Loucy (cell line): ENCODE results near the gene WDR12.

Experiments used
- H2AFZ ChIP-seq: fragments of 200-600 bp; sonication (generic); 2 replicates; pipeline ENCODE4 v1.6.0; 2016; ENCODE audit warnings: antibody characterized with exemption, mild to moderate bottlenecking, low read length, moderate library complexity
- H3F3A ChIP-seq: fragments of 200-600 bp; 2 replicates; pipeline ENCODE4 v1.6.0; 2016; ENCODE audit warnings: antibody characterized with exemption, low read depth, mild to moderate bottlenecking
- H3K27me3 ChIP-seq: fragments of 200-600 bp; sonication (generic); 2 replicates; pipeline ENCODE4 v1.6.1; 2014; ENCODE audit warnings: low read length, mild to moderate bottlenecking; ENCODE audit not compliant: insufficient read depth, poor library complexity, severe bottlenecking
- H3K36me3 ChIP-seq: fragments of 200-600 bp; sonication (generic); 2 replicates; pipeline ENCODE4 v1.6.1; 2016; ENCODE audit warnings: low read length; ENCODE audit not compliant: insufficient read depth
- H3K4me1 ChIP-seq: fragments of 200-600 bp; sonication (generic); 2 replicates; pipeline ENCODE4 v1.5.1; 2014; ENCODE audit warnings: low read length, mild to moderate bottlenecking; ENCODE audit not compliant: insufficient read depth, poor library complexity, severe bottlenecking
- H3K4me2 ChIP-seq: fragments of 200-600 bp; sonication (generic); 2 replicates; pipeline ENCODE4 v1.6.0; 2014; ENCODE audit warnings: antibody characterized with exemption, low read length, low read depth, mild to moderate bottlenecking; ENCODE audit not compliant: poor library complexity, severe bottlenecking
- H3K4me3 ChIP-seq: fragments of 200-600 bp; sonication (generic); 2 replicates; pipeline ENCODE4 v1.5.1; 2014; ENCODE audit warnings: low read length, mild to moderate bottlenecking, mixed read lengths; ENCODE audit not compliant: poor library complexity, severe bottlenecking
- H3K79me2 ChIP-seq: fragments of 200-600 bp; sonication (generic); 2 replicates; pipeline ENCODE4 v1.6.1; 2014; ENCODE audit warnings: low read length; ENCODE audit not compliant: insufficient read depth
- H3K9ac ChIP-seq: fragments of 200-600 bp; sonication (generic); 2 replicates; pipeline ENCODE4 v1.6.0; 2014; ENCODE audit warnings: mild to moderate bottlenecking, low read depth, low read length, moderate library complexity; ENCODE audit not compliant: poor library complexity, severe bottlenecking
- H3K9me2 ChIP-seq: fragments of 200-600 bp; sonication (generic); replicated peaks from 2 replicates; pipeline ENCODE4 v1.6.1; 2016; ENCODE audit warnings: low read depth, low read length, mixed read lengths
- H3K9me3 ChIP-seq: fragments of 200-600 bp; sonication (generic); 2 replicates; pipeline ENCODE4 v1.6.1; 2014; ENCODE audit warnings: mild to moderate bottlenecking, antibody characterized with exemption, low read length, low read depth; ENCODE audit not compliant: insufficient read depth
- H4K20me1 ChIP-seq: fragments of 200-600 bp; sonication (generic); 2 replicates; pipeline ENCODE4 v1.6.0; 2014; ENCODE audit warnings: antibody characterized with exemption, low read length, mild to moderate bottlenecking; ENCODE audit not compliant: insufficient read depth, poor library complexity, severe bottlenecking
- CTCF ChIP-seq: fragments of 200-600 bp; sonication (generic); conservative IDR thresholded peaks from 2 replicates; pipeline ENCODE4 v1.5.1; 2014; ENCODE audit warnings: mild to moderate bottlenecking, antibody characterized with exemption, low read length
- EZH2phosphoT487 ChIP-seq: fragments of 200-600 bp; IDR thresholded peaks from 2 replicates; pipeline ENCODE4 v1.6.1; 2018; ENCODE audit warnings: antibody characterized with exemption, mild to moderate bottlenecking, moderate library complexity, borderline replicate concordance

Gene WDR12

GRCh38 chr2:202941771-202942170, 30.3 kb upstream of the WDR12 start:
- no peak overlapping the region for H3K4me2 ChIP-seq
- no peaks in the 10 kb centered on the region for H3K27me3 ChIP-seq
- H4K20me1 ChIP-seq = no peaks in the 10 kb centered on the region
- H3K9me3 ChIP-seq = no peaks in the 10 kb centered on the region
- no peak overlapping the region for H3K4me3 ChIP-seq
- no peak overlapping the region for H2AFZ ChIP-seq
- no peaks in the 10 kb centered on the region for H3K36me3 ChIP-seq
- no peaks in the 10 kb centered on the region for H3K4me1 ChIP-seq
- H3F3A ChIP-seq = no peaks in the 10 kb centered on the region
- H3K9me2 ChIP-seq = no peaks in the 10 kb centered on the region
- H3K9ac ChIP-seq = no peak overlapping the region
- TF ChIP-seq CTCF (no peak), EZH2phosphoT487 (no peak)
- H3K79me2 ChIP-seq = no peaks in the 10 kb centered on the region

GRCh38 chr2:202938960-202939359, 27.5 kb upstream of the WDR12 start:
- Histone ChIP-seq H3K9me3 (no peaks in the 10 kb centered on the region), H3K9ac (no peak overlapping the region), H3K4me3 (no peak overlapping the region), H3K4me2 (no peak overlapping the region), H3K4me1 (no peaks in the 10 kb centered on the region), H2AFZ (no peak overlapping the region), H3F3A (no peaks in the 10 kb centered on the region), H3K36me3 (no peaks in the 10 kb centered on the region), H3K9me2 (no peaks in the 10 kb centered on the region), H4K20me1 (no peaks in the 10 kb centered on the region), H3K79me2 (no peaks in the 10 kb centered on the region), H3K27me3 (no peaks in the 10 kb centered on the region)
- TF ChIP-seq EZH2phosphoT487 (no peak), CTCF (no peak)

- H3K36me3 ChIP-seq = no peaks in the 10 kb centered on the region
- H3K27me3 ChIP-seq = no peaks in the 10 kb centered on the region
- H3K4me2 ChIP-seq = no peak overlapping the region
- H3K4me3 ChIP-seq = no peak overlapping the region
- H4K20me1 ChIP-seq = no peaks in the 10 kb centered on the region
- H3K4me1 ChIP-seq = no peaks in the 10 kb centered on the region
- H3K79me2 ChIP-seq = no peaks in the 10 kb centered on the region
- no peaks in the 10 kb centered on the region for H3K9me3 ChIP-seq
- H2AFZ ChIP-seq = no peak overlapping the region
- H3F3A ChIP-seq = no peaks in the 10 kb centered on the region
- TF ChIP-seq EZH2phosphoT487 = no peak
- no peak for TF ChIP-seq CTCF
- H3K9ac ChIP-seq = no peak overlapping the region
- H3K9me2 ChIP-seq = no peaks in the 10 kb centered on the region
Measured at GRCh38 chr2:202934456-202934855, 23.0 kb upstream of the WDR12 start.
